GM12872 (cell line): Measurements from ENCODE around the gene PRELID1.

Experiments
- CTCF ChIP-seq: IDR thresholded peaks from 3 replicates; pipeline ENCODE4 v1.5.1; 2011; ENCODE audit warnings: low read depth, mild to moderate bottlenecking, low read length, moderate library complexity; ENCODE audit not compliant: insufficient read depth

The PRELID1 gene

GRCh38 chr5:177343777-177344176, 40.2 kb downstream of the PRELID1 start:
- no peak for TF ChIP-seq CTCF

GRCh38 chr5:177344891-177345290, 41.3 kb downstream of the PRELID1 start:
- no peak for TF ChIP-seq CTCF

- no peak for TF ChIP-seq CTCF
Measured at GRCh38 chr5:177346820-177347219, 43.2 kb downstream of the PRELID1 start.

DNA sequence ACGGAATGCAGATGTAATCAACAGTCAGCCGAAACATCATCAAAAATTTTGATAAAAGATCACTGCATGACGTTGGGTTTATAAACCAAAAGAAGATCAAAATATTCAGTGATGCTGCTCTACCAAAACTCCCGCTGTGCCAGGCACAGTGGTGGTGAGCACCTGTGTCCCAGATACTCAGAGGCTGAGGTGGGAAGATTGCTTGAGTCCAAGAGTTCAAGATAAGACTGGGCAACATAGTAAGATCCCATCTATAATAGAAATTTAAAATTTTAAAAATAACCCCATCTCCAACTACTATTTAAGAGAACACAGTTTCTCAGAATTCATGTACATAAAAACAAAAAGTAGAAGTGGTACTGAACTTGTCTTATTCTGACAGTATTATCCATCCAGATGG, 44.1 kb downstream of the PRELID1 start:
- no peak for TF ChIP-seq CTCF

- no peak for TF ChIP-seq CTCF
Measured at GRCh38 chr5:177349362-177349647, 45.7 kb downstream of the PRELID1 start.

GRCh38 chr5:177349762-177350161, 46.2 kb downstream of the PRELID1 start:
- no peak for TF ChIP-seq CTCF

DNA sequence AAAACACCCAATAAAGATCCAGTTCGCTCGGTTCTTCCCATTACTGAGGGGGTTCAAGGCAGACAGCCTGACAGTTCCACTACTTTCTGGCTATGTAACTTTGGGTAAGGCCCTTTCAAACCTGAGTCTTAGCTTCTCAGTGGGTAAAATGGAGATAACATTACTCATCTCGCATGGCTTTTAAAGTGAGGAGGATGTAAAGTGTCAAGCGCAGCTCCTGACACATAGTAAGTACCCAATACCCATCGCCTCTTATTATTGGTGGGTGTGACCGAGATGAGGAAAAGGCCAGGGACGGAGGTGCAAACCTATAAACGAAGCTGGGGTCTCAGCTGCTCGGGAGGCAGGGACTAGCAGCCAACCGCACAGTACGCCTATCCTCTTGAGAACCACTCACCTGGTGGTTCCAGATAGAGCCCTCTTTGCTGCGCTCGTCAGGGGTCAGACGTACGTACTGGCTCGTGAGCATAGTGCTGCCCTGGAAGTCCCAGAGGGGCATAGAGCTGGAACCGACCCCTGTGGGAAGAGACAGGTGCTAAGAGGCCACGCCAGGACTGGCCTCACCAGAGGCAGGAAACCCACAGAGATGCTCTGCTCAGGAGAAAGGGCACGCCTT, 47.3 kb downstream of the PRELID1 start:
- TF ChIP-seq CTCF = no peak
